T-helper 22 cell (primary cell): ENCODE measurements around the gene B4GALNT3.
A peak's percentile ranks its signal among the peaks of the same experiment; 100 is the strongest.

Experiments
- DNase-seq: peaks from one replicate; pipeline ENCODE4 v3.0.0-alpha.2; 2020; ENCODE audit warnings: low read depth

Gene B4GALNT3

GRCh38 chr12:509500-509899 is 49.8 kb downstream of the B4GALNT3 start:
- DNase-seq: no peak

GRCh38 chr12:510071-510825 is 50.5 kb downstream of the B4GALNT3 start:
- no peak for DNase-seq

GRCh38 chr12:512933-513332 is 53.2 kb downstream of the B4GALNT3 start:
- no peak for DNase-seq

- DNase-seq: no peak
Measured at GRCh38 chr12:513446-513845, 53.7 kb downstream of the B4GALNT3 start.

GRCh38 chr12:517538-517937 is 57.8 kb downstream of the B4GALNT3 start:
- DNase-seq: no peak

GRCh38 chr12:520119-520518 is 60.4 kb downstream of the B4GALNT3 start:
- no peak for DNase-seq

- DNase-seq: no peak
Measured at GRCh38 chr12:522692-523378, 63.1 kb downstream of the B4GALNT3 start.

GRCh38 chr12:524167-524951 is 64.6 kb downstream of the B4GALNT3 start:
- DNase-seq: no peak

GRCh38 chr12:526089-526488 is 66.3 kb downstream of the B4GALNT3 start:
- no peak for DNase-seq

- DNase-seq: no peak
Measured at GRCh38 chr12:527241-527640, 67.5 kb downstream of the B4GALNT3 start.

- DNase-seq: no peak
Measured at GRCh38 chr12:527729-528128, 68.0 kb downstream of the B4GALNT3 start.

- no peak for DNase-seq
Measured at GRCh38 chr12:530308-530707, 70.6 kb downstream of the B4GALNT3 start.

GRCh38 chr12:530821-531220 is 71.1 kb downstream of the B4GALNT3 start:
- no peak for DNase-seq

GRCh38 chr12:531951-532585 is 72.3 kb downstream of the B4GALNT3 start:
- no peak for DNase-seq

GRCh38 chr12:532908-533565 is 73.3 kb downstream of the B4GALNT3 start:
- DNase-seq: no peak

- DNase-seq: no peak
Measured at GRCh38 chr12:533718-534117, 74.0 kb downstream of the B4GALNT3 start.

- no peak for DNase-seq
Measured at GRCh38 chr12:534216-534615, 74.5 kb downstream of the B4GALNT3 start.

- DNase-seq: no peak
Measured at GRCh38 chr12:535396-535795, 75.7 kb downstream of the B4GALNT3 start.

GRCh38 chr12:536751-537245 is 77.1 kb downstream of the B4GALNT3 start:
- DNase-seq: no peak

GRCh38 chr12:537772-538171 is 78.0 kb downstream of the B4GALNT3 start:
- DNase-seq: no peak

- peak; percentile 29 for DNase-seq
Measured at GRCh38 chr12:538731-539539, 79.2 kb downstream of the B4GALNT3 start.
